HL-60 (cell line): ENCODE data around the gene ZSWIM8.

Source experiments
- DNase-seq, 2 experiments: peaks; one replicate each; pipeline ENCODE4 v3.0.0-alpha.2; 2010 to 2020; ENCODE audit warnings: low read depth in 1 of 2, low spot score in 1 of 2
- H3K27ac ChIP-seq: fragments of 250-450 bp; sonication (Bioruptor Pico); replicated peaks from 2 replicates; pipeline ENCODE4 v1.5.1; 2020; ENCODE audit warnings: mild to moderate bottlenecking, moderate library complexity
- H3K27me3 ChIP-seq: fragments of 250-450 bp; sonication (Bioruptor Pico); 2 replicates; pipeline ENCODE4 v1.5.1; 2021; ENCODE audit warnings: mild to moderate bottlenecking, moderate library complexity; ENCODE audit not compliant: insufficient read depth, poor library complexity, severe bottlenecking
- H3K4me3 ChIP-seq: replicated peaks from 2 replicates; pipeline ENCODE4 v1.5.1; 2011; ENCODE audit warnings: mild to moderate bottlenecking, control low read depth, low read length; ENCODE audit not compliant: insufficient read depth
- GABPA ChIP-seq: IDR thresholded peaks from 2 replicates; pipeline ENCODE4 v1.6.1; 2012; ENCODE audit warnings: low read depth
- POLR2AphosphoS5 ChIP-seq: IDR thresholded peaks from 2 replicates; pipeline ENCODE4 v1.6.1; 2012; ENCODE audit warnings: low read depth
- SPI1 ChIP-seq: IDR thresholded peaks from 2 replicates; pipeline ENCODE4 v1.6.1; 2012; ENCODE audit warnings: low read depth, mild to moderate bottlenecking, borderline replicate concordance
- TF ChIP-seq, protein P1 (sequence below): IDR thresholded peaks from 2 replicates; pipeline ENCODE4 v1.6.1; 2012; ENCODE audit warnings: low read depth; ENCODE audit not compliant: insufficient replicate concordance
- TF ChIP-seq, protein P2 (sequence below): IDR thresholded peaks from one replicate; pipeline ENCODE4 v1.5.1; 2011; ENCODE audit warnings: low read length, control low read depth, inconsistent platforms; ENCODE audit not compliant: insufficient read depth

Gene ZSWIM8

DNA sequence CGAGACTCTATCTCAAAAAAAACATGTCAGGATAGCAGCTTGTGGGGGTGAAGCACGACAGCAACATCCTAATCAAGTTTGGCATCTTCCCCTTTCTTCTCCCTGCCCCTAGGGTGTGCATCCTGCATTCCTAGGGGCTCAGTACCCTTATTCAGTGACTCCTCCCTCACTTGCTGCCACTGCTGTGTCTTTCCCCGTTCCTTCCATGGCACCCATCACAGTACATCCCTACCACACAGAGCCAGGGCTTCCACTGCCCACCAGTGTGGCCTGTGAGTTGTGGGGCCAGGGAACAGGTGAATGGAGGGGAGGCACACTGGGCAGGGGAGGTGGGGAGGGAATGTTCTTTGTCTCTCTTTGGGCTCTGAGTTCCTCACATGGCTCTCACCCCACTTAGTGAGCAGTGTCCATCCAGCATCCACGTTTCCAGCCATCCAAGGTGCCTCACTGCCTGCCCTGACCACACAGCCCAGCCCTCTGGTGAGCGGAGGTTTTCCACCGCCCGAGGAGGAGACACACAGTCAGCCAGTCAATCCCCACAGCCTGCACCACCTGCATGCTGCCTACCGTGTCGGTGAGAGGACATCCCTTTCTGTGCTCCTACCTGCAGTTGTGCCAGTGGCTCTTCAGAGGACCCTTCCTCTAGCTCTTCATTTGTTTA, 14.6 kb downstream of the ZSWIM8 start:
- DNase-seq, result no peak
- Histone ChIP-seq H3K27me3 (no peaks in the 10 kb centered on the region), H3K27ac (no peak overlapping the region), H3K4me3 (no peak overlapping the region)
- TF ChIP-seq GABPA (no peak), POLR2AphosphoS5 (no peak; the same call in 1 of the 2 replicates), SPI1 (no peak)
- TF ChIP-seq, protein P1, sequence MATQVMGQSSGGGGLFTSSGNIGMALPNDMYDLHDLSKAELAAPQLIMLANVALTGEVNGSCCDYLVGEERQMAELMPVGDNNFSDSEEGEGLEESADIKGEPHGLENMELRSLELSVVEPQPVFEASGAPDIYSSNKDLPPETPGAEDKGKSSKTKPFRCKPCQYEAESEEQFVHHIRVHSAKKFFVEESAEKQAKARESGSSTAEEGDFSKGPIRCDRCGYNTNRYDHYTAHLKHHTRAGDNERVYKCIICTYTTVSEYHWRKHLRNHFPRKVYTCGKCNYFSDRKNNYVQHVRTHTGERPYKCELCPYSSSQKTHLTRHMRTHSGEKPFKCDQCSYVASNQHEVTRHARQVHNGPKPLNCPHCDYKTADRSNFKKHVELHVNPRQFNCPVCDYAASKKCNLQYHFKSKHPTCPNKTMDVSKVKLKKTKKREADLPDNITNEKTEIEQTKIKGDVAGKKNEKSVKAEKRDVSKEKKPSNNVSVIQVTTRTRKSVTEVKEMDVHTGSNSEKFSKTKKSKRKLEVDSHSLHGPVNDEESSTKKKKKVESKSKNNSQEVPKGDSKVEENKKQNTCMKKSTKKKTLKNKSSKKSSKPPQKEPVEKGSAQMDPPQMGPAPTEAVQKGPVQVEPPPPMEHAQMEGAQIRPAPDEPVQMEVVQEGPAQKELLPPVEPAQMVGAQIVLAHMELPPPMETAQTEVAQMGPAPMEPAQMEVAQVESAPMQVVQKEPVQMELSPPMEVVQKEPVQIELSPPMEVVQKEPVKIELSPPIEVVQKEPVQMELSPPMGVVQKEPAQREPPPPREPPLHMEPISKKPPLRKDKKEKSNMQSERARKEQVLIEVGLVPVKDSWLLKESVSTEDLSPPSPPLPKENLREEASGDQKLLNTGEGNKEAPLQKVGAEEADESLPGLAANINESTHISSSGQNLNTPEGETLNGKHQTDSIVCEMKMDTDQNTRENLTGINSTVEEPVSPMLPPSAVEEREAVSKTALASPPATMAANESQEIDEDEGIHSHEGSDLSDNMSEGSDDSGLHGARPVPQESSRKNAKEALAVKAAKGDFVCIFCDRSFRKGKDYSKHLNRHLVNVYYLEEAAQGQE, result no peak
- TF ChIP-seq, protein P2, sequence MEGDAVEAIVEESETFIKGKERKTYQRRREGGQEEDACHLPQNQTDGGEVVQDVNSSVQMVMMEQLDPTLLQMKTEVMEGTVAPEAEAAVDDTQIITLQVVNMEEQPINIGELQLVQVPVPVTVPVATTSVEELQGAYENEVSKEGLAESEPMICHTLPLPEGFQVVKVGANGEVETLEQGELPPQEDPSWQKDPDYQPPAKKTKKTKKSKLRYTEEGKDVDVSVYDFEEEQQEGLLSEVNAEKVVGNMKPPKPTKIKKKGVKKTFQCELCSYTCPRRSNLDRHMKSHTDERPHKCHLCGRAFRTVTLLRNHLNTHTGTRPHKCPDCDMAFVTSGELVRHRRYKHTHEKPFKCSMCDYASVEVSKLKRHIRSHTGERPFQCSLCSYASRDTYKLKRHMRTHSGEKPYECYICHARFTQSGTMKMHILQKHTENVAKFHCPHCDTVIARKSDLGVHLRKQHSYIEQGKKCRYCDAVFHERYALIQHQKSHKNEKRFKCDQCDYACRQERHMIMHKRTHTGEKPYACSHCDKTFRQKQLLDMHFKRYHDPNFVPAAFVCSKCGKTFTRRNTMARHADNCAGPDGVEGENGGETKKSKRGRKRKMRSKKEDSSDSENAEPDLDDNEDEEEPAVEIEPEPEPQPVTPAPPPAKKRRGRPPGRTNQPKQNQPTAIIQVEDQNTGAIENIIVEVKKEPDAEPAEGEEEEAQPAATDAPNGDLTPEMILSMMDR, result no peak

DNA sequence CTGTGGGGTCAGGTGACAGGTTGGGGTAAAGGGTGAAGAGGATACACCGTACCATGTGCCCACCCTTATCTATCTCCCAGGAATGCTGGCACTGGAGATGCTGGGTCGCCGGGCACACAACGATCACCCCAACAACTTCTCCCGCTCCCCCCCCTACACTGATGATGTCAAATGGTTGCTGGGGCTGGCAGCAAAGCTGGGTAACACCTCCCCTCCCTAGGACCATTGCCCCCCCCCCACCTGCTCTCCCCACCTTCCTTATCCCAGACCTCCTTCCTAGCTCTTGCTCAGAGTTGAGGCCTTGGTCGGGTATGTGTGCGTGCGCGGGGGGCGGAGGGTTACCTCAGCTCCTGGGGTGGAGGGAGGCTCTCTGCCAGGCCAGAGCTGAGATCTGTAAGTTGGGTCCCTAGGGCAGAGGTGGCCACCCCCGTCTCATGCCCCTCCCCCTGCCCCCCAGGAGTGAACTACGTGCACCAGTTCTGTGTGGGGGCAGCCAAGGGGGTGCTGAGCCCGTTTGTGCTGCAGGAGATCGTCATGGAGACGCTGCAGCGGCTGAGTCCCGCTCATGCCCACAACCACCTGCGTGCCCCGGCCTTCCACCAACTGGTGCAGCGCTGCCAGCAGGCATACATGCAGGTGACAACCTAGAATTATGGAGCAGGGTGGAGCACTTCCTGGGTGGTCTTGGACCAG, 15.3 kb downstream of the ZSWIM8 start:
- Histone ChIP-seq H3K27ac (no peak overlapping the region), H3K27me3 (no peaks in the 10 kb centered on the region), H3K4me3 (no peak overlapping the region)
- TF ChIP-seq, protein P1, result no peak
- TF ChIP-seq, protein P2, result no peak
- TF ChIP-seq SPI1 (no peak), GABPA (no peak), POLR2AphosphoS5 (no peak; the same call in 1 of the 2 replicates)
- DNase-seq, result no peak

GRCh38 chr10:73801253-73801590, 15.8 kb downstream of the ZSWIM8 start:
- Histone ChIP-seq H3K27me3 (no peaks in the 10 kb centered on the region), H3K27ac (no peak overlapping the region), H3K4me3 (no peak overlapping the region)
- no peak for DNase-seq
- TF ChIP-seq GABPA (no peak), POLR2AphosphoS5 (no peak)
- TF ChIP-seq, protein P2, result no peak
